HG02870 (cell line): ENCODE results near the gene SLC30A2.

ENCODE experiments used
- ATAC-seq: cut with Tn5 transposase; IDR thresholded peaks from one replicate; pipeline ENCODE4 v1.9.1; 2021; ENCODE audit warnings: mild to moderate bottlenecking, moderate library complexity; ENCODE audit not compliant: unreplicated experiment

The SLC30A2 gene

DNA sequence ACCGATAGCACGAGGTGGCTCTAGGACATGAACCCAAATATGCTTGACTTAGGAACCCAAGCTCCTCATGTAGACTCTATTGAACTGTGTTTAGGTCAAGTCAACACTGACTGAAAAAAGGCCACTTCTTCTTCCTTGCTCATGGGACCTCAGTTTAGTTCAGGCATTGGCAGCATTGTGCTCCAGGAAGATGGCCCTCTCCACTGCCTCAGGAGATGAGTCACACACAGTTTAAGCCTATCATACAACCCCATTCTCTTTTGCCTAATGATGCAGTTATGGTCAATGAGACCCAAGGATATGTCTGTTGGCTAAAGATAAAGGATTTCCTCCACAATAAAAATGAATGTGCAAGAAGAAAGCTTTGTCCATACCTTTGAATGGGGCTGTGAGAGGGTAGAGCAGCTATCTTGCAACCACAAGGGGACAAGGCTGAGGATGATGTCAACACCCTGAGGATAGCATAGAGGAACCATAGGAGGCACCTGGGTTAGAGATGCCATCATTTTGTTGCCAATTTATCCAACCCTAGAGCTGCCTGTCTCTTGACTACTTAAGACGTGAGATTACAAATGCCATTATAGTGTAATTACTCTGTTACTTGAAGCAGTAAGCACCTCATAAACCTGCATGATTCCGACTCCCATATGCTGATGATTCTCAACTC lies 24.5 kb upstream of the SLC30A2 start:
- no peak for ATAC-seq

DNA sequence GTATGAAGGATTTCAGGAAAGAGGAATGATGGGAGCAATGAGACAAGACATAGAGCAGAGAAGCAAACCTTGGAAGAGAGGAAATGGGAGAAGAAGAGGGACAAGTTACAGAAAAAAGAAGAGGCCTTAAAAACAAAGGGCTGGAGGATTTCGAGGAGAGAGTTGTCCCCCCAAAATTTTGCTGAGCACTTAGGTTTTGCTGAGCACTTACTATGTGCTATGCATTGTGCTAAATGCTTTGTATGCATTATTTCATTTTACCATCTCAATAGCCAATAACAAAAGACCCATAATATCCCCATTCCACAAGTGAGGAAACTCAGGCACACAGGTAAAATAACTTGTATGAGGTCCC lies 24.0 kb upstream of the SLC30A2 start:
- ATAC-seq, result no peak

- no peak for ATAC-seq
Measured at GRCh38 chr1:26067432-26067911, 21.6 kb upstream of the SLC30A2 start, which contains the start of gene TRIM63. Gene TRIM63, minus strand, starts transcription at chr1:26067630. Its CDS starts 136 bp downstream, at chr1:26067494.

- no peak for ATAC-seq
Measured at GRCh38 chr1:26066857-26067256, 20.9 kb upstream of the SLC30A2 start.

DNA sequence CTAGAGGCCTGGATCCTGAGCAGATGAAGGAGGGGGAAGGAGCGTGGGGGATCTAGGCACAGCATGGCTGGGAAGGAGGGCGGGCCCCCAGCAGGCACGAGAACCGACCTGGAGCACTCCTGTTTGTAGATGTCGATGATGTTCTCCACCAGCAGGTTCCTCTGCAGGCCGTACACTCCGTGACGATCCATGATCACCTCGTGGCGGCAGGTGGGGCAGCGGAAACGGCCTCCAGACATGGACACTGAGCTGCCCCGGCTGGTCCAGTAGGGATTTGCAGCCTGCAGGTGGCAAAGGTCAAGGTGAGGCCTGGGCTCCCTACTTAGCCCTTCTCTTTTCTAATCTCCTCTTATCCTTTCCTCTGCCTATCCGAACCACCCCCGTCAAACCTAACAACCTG lies 20.2 kb upstream of the SLC30A2 start:
- no peak for ATAC-seq

DNA sequence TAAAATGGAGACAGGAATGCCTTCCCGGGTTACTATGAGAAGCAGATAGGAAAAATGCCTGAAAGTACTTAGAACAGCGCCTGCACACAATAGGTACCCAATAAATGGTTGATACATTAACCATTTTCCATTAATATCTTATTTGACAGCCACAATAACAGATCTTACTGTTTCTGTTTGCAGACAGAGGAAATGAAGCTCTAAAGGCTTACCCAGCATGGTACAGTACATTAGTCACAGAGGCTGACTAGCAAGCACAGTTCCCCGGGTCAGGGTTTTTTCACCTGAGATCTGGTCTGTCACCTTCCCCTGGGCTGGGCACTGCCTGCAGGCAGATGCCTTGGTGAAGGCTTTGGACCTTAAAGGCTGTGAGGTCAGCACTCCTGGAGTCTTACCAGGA lies 18.6 kb upstream of the SLC30A2 start:
- no peak for ATAC-seq

GRCh38 chr1:26060832-26061574 lies 15.1 kb upstream of the SLC30A2 start:
- ATAC-seq, result no peak

GRCh38 chr1:26059906-26060305 lies 14.0 kb upstream of the SLC30A2 start:
- ATAC-seq, result no peak

- ATAC-seq, result no peak
Measured at GRCh38 chr1:26058052-26058595, 12.2 kb upstream of the SLC30A2 start.

- no peak for ATAC-seq
Measured at GRCh38 chr1:26057189-26057588, 11.3 kb upstream of the SLC30A2 start.

DNA sequence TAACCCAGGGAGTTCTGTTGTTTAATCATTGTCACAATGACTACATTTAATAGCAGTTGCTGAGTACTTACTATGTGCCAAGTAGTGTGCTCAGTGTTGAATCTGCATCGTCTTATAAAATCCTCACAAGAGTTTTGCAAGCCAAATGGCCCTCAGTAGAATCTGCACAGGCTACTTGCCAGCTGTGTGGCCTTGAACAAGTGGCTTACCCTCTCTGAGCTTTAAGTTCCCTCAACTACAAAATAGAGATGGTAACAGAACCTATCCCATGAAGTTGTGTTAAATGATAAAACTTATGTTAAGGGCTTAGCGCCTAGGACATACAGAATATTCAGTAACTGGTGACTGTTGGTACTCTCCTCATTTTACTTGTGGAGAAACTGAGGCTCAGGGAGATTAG lies 9.1 kb upstream of the SLC30A2 start:
- no peak for ATAC-seq

GRCh38 chr1:26053718-26054560 lies 8.0 kb upstream of the SLC30A2 start:
- no peak for ATAC-seq

DNA sequence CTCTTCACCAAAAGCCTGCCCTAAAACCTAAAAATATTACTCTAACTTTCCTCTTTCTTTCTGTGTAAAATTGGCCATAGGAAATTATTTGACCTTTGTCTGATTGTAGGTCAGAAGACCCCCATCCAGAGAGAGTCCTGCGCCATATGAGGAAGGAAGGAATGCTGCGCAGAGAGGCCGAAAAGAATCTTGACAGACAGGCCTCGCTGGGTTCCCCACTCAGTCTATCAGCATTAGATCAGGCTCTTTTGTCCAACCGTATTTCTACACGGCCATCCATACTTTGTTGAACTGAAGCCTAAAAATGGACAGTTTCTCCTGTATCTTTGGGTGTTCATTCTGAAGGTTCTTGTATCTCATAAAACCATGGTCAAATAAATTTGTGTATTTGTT lies 4.3 kb upstream of the SLC30A2 start:
- no peak for ATAC-seq

- no peak for ATAC-seq
Measured at GRCh38 chr1:26049531-26050247, 3.8 kb upstream of the SLC30A2 start.

- no peak for ATAC-seq
Measured at GRCh38 chr1:26047278-26047874, 1.5 kb upstream of the SLC30A2 start.

DNA sequence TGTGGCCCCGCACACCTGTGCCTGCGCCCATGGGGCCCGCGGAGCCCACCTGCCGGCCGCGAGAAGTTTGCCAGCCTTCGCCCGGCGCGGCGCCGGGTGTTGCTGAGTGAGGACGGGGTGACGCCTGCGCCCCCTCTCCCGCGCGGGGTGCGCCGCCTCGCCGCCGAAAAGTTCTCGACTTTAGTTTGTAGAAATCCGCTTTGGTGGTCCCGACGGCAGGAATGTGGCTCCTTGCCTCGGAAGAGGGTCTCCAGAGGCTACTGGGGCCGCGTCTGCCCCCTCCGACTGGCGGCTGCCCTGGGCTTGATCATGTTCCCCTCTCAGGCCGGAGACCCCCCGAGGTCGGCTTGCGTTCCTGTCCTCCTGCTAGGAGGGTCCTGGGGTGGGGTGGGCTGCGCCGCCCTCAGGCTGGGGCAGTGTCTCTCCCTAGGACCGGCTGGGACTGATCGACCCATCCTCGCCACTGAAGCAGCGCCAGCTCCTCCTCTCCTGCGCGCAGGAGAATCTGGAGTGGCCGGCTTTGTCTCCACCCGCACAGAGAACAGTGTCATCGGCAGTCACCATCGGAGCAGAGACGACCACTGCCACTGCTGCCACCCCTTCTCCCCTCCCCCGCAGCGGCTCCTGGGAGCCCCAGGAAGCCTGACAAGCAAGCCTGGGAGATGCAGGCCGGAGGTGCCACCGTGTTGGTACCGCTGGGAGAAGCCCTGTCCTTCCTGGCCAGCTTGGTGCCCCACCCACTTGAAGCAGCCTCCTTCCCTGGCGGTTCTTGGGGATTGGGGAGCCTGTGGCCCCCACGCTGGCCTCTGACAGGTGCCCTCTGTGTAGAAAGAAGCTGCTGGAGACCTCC lies 553 bp upstream of the SLC30A2 start:
- ATAC-seq, result no peak

DNA sequence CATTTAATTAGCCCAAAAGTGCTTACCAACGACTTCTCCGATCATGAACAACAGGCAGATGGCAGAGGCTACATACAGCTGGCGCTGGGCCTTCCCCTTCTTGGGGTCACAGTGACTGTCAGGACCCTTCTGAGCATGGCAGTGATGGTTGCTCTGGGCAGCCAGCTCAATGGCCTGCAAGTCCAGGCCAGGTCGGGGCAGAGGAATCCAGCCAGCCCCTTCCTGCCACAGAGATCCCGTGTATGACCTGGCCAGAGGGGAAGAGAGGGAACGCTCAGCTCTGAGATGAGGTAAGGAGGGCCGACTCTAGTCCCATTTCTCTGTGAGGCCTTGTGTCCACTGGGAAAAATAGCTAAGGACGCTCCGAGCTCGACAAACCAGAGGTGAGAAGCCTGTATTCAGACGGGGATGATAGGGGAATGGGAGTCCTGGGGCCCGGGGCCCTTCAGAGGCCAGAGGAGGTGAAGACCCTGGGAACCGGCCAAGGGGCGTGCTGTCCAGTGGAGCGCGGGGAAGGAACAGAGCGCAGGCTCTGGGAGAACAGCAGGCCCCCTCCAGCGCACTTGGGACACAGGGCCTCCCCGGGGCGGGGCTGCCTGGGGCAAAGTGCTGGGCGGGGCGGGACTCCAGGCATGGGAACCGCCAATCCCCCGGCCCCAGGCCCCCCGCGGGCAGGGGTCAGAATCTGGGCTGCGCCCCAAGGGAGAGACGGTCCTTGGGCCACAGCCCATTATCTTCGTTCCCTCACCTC lies 772 bp downstream of the SLC30A2 start:
- no peak for ATAC-seq

DNA sequence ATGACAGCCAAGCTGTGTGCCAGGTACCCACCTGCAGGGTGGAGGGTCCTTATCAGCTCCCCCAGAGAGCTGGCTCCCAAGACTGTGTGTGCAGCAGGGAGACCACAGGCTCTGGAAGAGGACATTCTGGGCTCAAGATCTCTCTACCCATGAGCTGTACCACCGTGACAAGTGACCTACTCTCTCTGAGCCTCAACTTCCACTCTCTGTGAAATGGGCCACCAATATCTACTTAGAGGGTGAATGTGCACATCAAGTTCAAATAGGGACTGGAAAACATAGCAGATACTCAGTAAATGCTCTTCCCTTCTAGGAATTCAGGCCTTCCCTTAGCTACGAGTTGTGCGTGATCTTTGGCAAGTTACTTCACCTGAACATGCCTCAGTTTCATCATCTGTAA lies 1.5 kb downstream of the SLC30A2 start:
- no peak for ATAC-seq

GRCh38 chr1:26043765-26044164 lies 2.2 kb downstream of the SLC30A2 start:
- no peak for ATAC-seq
